ENCODE measurements around the gene SHISA9. TPM values are rescaled to one million over a fixed set of nuclear protein-coding genes. Genes with fewer than 3 reads are reported as not detected.
A peak's percentile ranks its signal among the peaks of the same experiment; 100 is the strongest.

SHISA9 gene
- total RNA-seq, 2 experiments from 2014 or later = not detected

DNA sequence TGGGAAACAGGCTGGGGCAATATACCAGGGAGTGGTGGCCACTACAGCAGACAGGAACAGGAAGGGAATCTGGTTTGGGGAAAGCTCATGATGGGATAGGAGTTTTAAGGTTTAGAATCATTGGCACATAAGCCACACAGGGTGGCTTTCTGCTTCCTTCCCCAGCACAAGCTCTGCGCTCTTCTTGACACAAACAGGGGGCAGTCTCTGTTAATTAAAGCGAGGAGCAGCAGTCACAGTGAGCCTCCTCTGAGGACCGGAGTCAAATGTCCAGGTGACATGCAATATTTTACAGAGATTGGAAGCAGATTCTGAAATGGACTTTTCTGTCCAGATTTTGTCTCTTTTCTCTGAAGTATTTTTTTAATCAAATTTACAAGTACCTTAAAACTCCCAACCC, 2.8 kb upstream of the SHISA9 start:
- no peaks in the 10 kb centered on the region for H3K9me2 ChIP-seq (ENCODE audit: insufficient read depth, low read length)
- H3K4me2 ChIP-seq (ENCODE audit: low read length) = no peak overlapping the region
- BruUV-seq (replicated peaks) = no TSS peak
- no peak for TF ChIP-seq EZH2phosphoT487 (IDR thresholded peaks at IDR 0.05; ENCODE audit: borderline replicate concordance, low read depth, low read length)
- TF ChIP-seq, protein P1, sequence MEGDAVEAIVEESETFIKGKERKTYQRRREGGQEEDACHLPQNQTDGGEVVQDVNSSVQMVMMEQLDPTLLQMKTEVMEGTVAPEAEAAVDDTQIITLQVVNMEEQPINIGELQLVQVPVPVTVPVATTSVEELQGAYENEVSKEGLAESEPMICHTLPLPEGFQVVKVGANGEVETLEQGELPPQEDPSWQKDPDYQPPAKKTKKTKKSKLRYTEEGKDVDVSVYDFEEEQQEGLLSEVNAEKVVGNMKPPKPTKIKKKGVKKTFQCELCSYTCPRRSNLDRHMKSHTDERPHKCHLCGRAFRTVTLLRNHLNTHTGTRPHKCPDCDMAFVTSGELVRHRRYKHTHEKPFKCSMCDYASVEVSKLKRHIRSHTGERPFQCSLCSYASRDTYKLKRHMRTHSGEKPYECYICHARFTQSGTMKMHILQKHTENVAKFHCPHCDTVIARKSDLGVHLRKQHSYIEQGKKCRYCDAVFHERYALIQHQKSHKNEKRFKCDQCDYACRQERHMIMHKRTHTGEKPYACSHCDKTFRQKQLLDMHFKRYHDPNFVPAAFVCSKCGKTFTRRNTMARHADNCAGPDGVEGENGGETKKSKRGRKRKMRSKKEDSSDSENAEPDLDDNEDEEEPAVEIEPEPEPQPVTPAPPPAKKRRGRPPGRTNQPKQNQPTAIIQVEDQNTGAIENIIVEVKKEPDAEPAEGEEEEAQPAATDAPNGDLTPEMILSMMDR (conservative IDR thresholded peaks at IDR 0.05; ENCODE audit: low read length) = peak; percentile 60
- ChIA-PET POLR2A (no interaction called here), CTCF (ENCODE audit: unreplicated experiment) (interaction anchor here (0.6 kb wide), 1 partner anchor 87 kb away, joined by 3 read pairs; no protein-coding TSS in a partner anchor)
- intact Hi-C loops (cut with micrococcal nuclease; ENCODE audit: unreplicated experiment) = no loop called here
- H3K27ac ChIP-seq (ENCODE audit: low read depth, low read length, poor library complexity, severe bottlenecking) = no peak overlapping the region
- DNase-seq (ENCODE audit: low spot score) = peak; percentile 24
- no peak overlapping the region for H2AFZ ChIP-seq (ENCODE audit: low read length)
- no peaks in the 10 kb centered on the region for H3K36me3 ChIP-seq (ENCODE audit: insufficient read depth, low read length)
- H4K20me1 ChIP-seq (ENCODE audit: insufficient read depth, low read length) = no peaks in the 10 kb centered on the region
- H3K79me2 ChIP-seq (ENCODE audit: insufficient read depth, low read depth, low read length) = no peaks in the 10 kb centered on the region
- H3K4me1 ChIP-seq (ENCODE audit: insufficient read depth, low read length, poor library complexity, severe bottlenecking) = no peaks in the 10 kb centered on the region
- H3K4me3 ChIP-seq (ENCODE audit: low read depth, low read length, poor library complexity, severe bottlenecking) = no peak overlapping the region
- H3K9me3 ChIP-seq (ENCODE audit: low read length) = no peaks in the 10 kb centered on the region

DNA sequence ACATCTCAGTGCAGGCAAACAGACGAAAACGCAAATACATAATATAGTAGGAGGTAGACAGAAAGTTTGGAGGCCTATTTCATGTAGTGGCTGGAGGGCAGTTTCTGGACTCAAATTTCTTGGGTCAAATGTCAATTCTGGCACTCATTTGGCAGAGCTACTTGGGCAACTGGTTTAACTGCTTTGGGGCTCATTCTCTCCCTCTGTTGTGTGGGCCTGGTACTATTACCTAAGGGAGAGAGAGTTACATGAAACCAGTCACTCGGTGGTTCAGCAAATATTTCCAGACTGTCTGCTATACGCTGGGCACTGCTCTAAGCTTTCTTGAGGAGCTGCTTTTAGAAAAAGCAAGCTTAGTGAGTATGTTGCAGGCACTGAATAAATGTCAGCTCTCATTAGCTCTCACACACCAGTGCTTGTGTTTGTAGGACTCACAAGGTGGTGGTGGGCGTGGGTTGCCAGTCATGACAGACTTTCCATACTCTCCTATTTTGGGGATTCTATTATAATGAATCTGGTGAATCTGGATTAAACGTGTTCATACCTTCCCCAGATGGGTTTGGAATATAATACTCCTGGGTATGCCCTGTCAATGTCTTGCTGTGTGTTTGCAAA, 1.8 kb upstream of the SHISA9 start:
- Histone ChIP-seq H4K20me1 (ENCODE audit: insufficient read depth, low read length) (no peaks in the 10 kb centered on the region), H3K79me2 (ENCODE audit: insufficient read depth, low read depth, low read length) (no peaks in the 10 kb centered on the region), H2AFZ (ENCODE audit: low read length) (no peak overlapping the region), H3K27ac (ENCODE audit: low read depth, low read length, poor library complexity, severe bottlenecking) (no peak overlapping the region), H3K9me2 (ENCODE audit: insufficient read depth, low read length) (no peaks in the 10 kb centered on the region), H3K9me3 (ENCODE audit: low read length) (no peaks in the 10 kb centered on the region), H3K4me1 (ENCODE audit: insufficient read depth, low read length, poor library complexity, severe bottlenecking) (no peaks in the 10 kb centered on the region), H3K36me3 (ENCODE audit: insufficient read depth, low read length) (no peaks in the 10 kb centered on the region), H3K4me2 (ENCODE audit: low read length) (no peak overlapping the region), H3K4me3 (ENCODE audit: low read depth, low read length, poor library complexity, severe bottlenecking) (no peak overlapping the region)
- CTCF ChIA-PET (ENCODE audit: unreplicated experiment) = no interaction called here
- no peak for TF ChIP-seq EZH2phosphoT487 (IDR thresholded peaks at IDR 0.05; ENCODE audit: borderline replicate concordance, low read depth, low read length)
- TF ChIP-seq, protein P1 (conservative IDR thresholded peaks at IDR 0.05; ENCODE audit: low read length) = no peak
- intact Hi-C loops (cut with micrococcal nuclease; ENCODE audit: unreplicated experiment) = no loop called here
- POLR2A ChIA-PET = interaction anchor here (0.5 kb wide), 1 partner anchor 17 kb away, joined by 5 read pairs; no protein-coding TSS in a partner anchor
- no TSS peak for BruUV-seq (replicated peaks)
- DNase-seq (ENCODE audit: low spot score) = no peak

DNA sequence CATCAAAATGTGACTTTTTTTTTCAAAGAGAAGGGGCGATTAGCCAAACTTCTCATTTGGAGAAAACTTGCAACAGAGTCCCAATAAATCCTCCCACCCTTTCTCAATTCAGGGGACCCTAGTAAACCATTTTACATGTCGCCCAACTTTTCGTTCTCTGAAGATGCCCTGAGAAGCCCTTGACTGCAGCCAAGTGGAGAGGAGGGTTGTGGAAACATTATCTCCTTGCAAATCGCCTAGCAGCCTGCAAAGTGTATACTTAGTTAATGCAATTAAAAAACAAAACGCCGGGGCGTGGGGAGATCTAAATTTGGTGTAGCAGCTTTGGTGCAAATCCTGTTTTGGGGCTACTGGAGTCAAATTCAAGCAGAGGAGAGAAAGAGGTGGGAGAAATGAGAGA, 1.2 kb upstream of the SHISA9 start:
- Histone ChIP-seq H3K9me2 (ENCODE audit: insufficient read depth, low read length) (no peaks in the 10 kb centered on the region), H2AFZ (ENCODE audit: low read length) (no peak overlapping the region), H3K27ac (ENCODE audit: low read depth, low read length, poor library complexity, severe bottlenecking) (no peak overlapping the region), H3K4me2 (ENCODE audit: low read length) (no peak overlapping the region), H3K9me3 (ENCODE audit: low read length) (no peaks in the 10 kb centered on the region), H3K4me3 (ENCODE audit: low read depth, low read length, poor library complexity, severe bottlenecking) (no peak overlapping the region), H3K79me2 (ENCODE audit: insufficient read depth, low read depth, low read length) (no peaks in the 10 kb centered on the region), H3K36me3 (ENCODE audit: insufficient read depth, low read length) (no peaks in the 10 kb centered on the region), H3K4me1 (ENCODE audit: insufficient read depth, low read length, poor library complexity, severe bottlenecking) (no peaks in the 10 kb centered on the region), H4K20me1 (ENCODE audit: insufficient read depth, low read length) (no peaks in the 10 kb centered on the region)
- DNase-seq (ENCODE audit: low spot score) = no peak
- intact Hi-C loops (cut with micrococcal nuclease; ENCODE audit: unreplicated experiment) = no loop called here
- TF ChIP-seq, protein P1 (conservative IDR thresholded peaks at IDR 0.05; ENCODE audit: low read length) = no peak
- TF ChIP-seq EZH2phosphoT487 (IDR thresholded peaks at IDR 0.05; ENCODE audit: borderline replicate concordance, low read depth, low read length) = no peak
- no TSS peak for BruUV-seq (replicated peaks)
- ChIA-PET CTCF (ENCODE audit: unreplicated experiment) (no interaction called here), POLR2A (no interaction called here)
